Sigmoid colon (tissue), 7 donors: ENCODE data around the gene C1orf105. TPM values are rescaled to one million over a fixed set of nuclear protein-coding genes. Genes with fewer than 3 reads are reported as not detected.
"Not testable (repeated sequence)": the region's sequence is repeated elsewhere in the genome, so short reads cannot be mapped to it uniquely, and the experiment has no call there.

Experiments
- DNase-seq: peaks from one replicate; pipeline ENCODE4 v3.0.0-alpha.2; 2019
- H3K27ac ChIP-seq, 4 donors: fragments of 200-600 bp; sonication (generic); one replicate each; pipeline ENCODE4 v1.5.1; 2016 to 2019; ENCODE audit warnings: mild to moderate bottlenecking in 1 of 4
- H3K27me3 ChIP-seq, 3 donors: fragments of 200-600 bp; sonication (generic); one replicate each; pipeline ENCODE4 v1.5.1; 2019; ENCODE audit warnings: mild to moderate bottlenecking in 1 of 3
- H3K36me3 ChIP-seq, 4 donors: fragments of 200-600 bp; sonication (generic); one replicate each; pipeline ENCODE4 v1.5.1; 2016 to 2019
- H3K4me1 ChIP-seq, 4 donors: fragments of 200-600 bp; sonication (generic); one replicate each; pipeline ENCODE4 v1.5.1; 2017 to 2019
- H3K4me3 ChIP-seq, 4 donors: fragments of 200-600 bp; sonication (generic); one replicate each; pipeline ENCODE4 v1.5.1; 2017 to 2019; ENCODE audit warnings: mild to moderate bottlenecking in 2 of 4, moderate library complexity in 1 of 4
- H3K9me3 ChIP-seq, 4 donors: fragments of 200-600 bp in 3 of 4; sonication (generic) in 3 of 4; one replicate each; pipeline versions ENCODE4 v1.5.1 to v1.6.1; 2013 to 2019
- CTCF ChIP-seq, 4 experiments: fragments of 450-650 bp in 3 of 4; fragments of 200-600 bp in 1 of 4; IDR thresholded peaks; one replicate each; pipeline ENCODE4 v1.5.1; 2016 to 2019; ENCODE audit warnings: antibody characterized with exemption in 4 of 4, mild to moderate bottlenecking in 3 of 4, moderate library complexity in 2 of 4
- EP300 ChIP-seq, 4 donors: sonication (generic); formaldehyde crosslinking; IDR thresholded peaks; one replicate each; pipeline ENCODE4 v1.6.1; 2017; ENCODE audit warnings: antibody characterized with exemption in 4 of 4
- POLR2A ChIP-seq, 2 donors: fragments of 450-650 bp; IDR thresholded peaks; one replicate each; pipeline ENCODE4 v1.6.1; 2016; ENCODE audit warnings: antibody characterized with exemption in 2 of 2, mild to moderate bottlenecking in 2 of 2, moderate library complexity in 2 of 2
- POLR2AphosphoS5 ChIP-seq, 4 donors: sonication (generic); formaldehyde crosslinking; IDR thresholded peaks; one replicate each; pipeline ENCODE4 v1.6.1; 2017; ENCODE audit warnings: antibody characterized with exemption in 4 of 4
- WGBS, 2 donors: extraction: QIAGEN DNeasy Blood & Tissue Kit; methylation state at CpG; one replicate each; pipeline ENCODE4 v1.1.7; 2013; 5-methylcytosine and 5-hydroxymethylcytosine counted together
- intact Hi-C: fragments of 100-400 bp; cut with DNase I; formaldehyde crosslinking; loops from one replicate; pipeline ENCODE4 v1.15.1; 2023
- polyA plus RNA-seq, 3 donors: library from polyadenylated mRNA; stranded (reverse); fragments of 200-250 nt; gene quantifications; one replicate each; pipeline ENCODE4 v1.2.3, GENCODE V29; 2013
- total RNA-seq, 4 donors: library from RNA; depleted of rRNA; stranded (reverse); fragments of >200 nt; gene quantifications; one replicate each; pipeline ENCODE4 v1.1.0, GENCODE V29; 2016
- donor health status: healthy with polysubstance abuse.
- donor health status: Bipolar disorder and iron deficiency.
- donor health status: healthy.

C1orf105 gene
- total and polyA plus RNA-seq, 7 donors = not detected

- Histone ChIP-seq H3K9me3 (no peaks in the 10 kb centered on the region), H3K27me3 (no peaks in the 10 kb centered on the region), H3K4me1 (no peaks in the 10 kb centered on the region), H3K27ac (no peak overlapping the region), H3K4me3 (no peak overlapping the region), H3K36me3 (no peaks in the 10 kb centered on the region)
- DNase-seq = no peak
- TF ChIP-seq POLR2A (IDR thresholded peaks at IDR 0.05) (no peak), EP300 (IDR thresholded peaks at IDR 0.05) (no peak), POLR2AphosphoS5 (IDR thresholded peaks at IDR 0.05) (no peak), CTCF (IDR thresholded peaks at IDR 0.05) (no peak)
- WGBS, 2 donors = 91 to 97% methylated on average over 1 of the region's 1 CpG
- intact Hi-C loops = no loop called here
Measured at GRCh38 chr1:172430128-172430454, 9.6 kb downstream of the C1orf105 start.

- TF ChIP-seq CTCF (IDR thresholded peaks at IDR 0.05) = no peak
- no peak for TF ChIP-seq EP300 (IDR thresholded peaks at IDR 0.05)
- no peak for TF ChIP-seq POLR2A (IDR thresholded peaks at IDR 0.05)
- no peak for TF ChIP-seq POLR2AphosphoS5 (IDR thresholded peaks at IDR 0.05)
- intact Hi-C loops = no loop called here
- no peaks in the 10 kb centered on the region for H3K36me3 ChIP-seq
- H3K27ac ChIP-seq = no peak overlapping the region
- no peaks in the 10 kb centered on the region for H3K9me3 ChIP-seq
- whole genome bisulfite sequencing, 2 donors = 71 to 73% methylated on average over 2 of the region's 2 CpGs
- no peaks in the 10 kb centered on the region for H3K4me1 ChIP-seq
- H3K27me3 ChIP-seq = no peaks in the 10 kb centered on the region
- no peak overlapping the region for H3K4me3 ChIP-seq
- no peak for DNase-seq
Measured at GRCh38 chr1:172431204-172431603, 10.7 kb downstream of the C1orf105 start.

GRCh38 chr1:172431721-172432192 lies 11.3 kb downstream of the C1orf105 start:
- Histone ChIP-seq H3K9me3 (no peaks in the 10 kb centered on the region), H3K36me3 (no peaks in the 10 kb centered on the region), H3K27ac (no peak overlapping the region), H3K27me3 (no peaks in the 10 kb centered on the region), H3K4me3 (no peak overlapping the region), H3K4me1 (no peaks in the 10 kb centered on the region)
- DNase-seq = no peak
- WGBS, 2 donors = 16 to 57% methylated on average over 9 of the region's 9 CpGs
- TF ChIP-seq POLR2AphosphoS5 (IDR thresholded peaks at IDR 0.05) (no peak), POLR2A (IDR thresholded peaks at IDR 0.05) (no peak), EP300 (IDR thresholded peaks at IDR 0.05) (no peak), CTCF (IDR thresholded peaks at IDR 0.05) (no peak)
- intact Hi-C loops = no loop called here

- not testable (repeated sequence) for H3K36me3 ChIP-seq, DNase-seq
- WGBS, 2 donors = 78 to 93% methylated on average over 3 of the region's 3 CpGs
Measured at GRCh38 chr1:172437183-172437582, 16.7 kb downstream of the C1orf105 start.

GRCh38 chr1:172442404-172442803 lies 21.9 kb downstream of the C1orf105 start:
- H3K4me3 ChIP-seq = no peak overlapping the region
- no peak overlapping the region for H3K27ac ChIP-seq
- intact Hi-C loops = loop anchor here (5.0 kb wide), 2 partner anchors 400 to 660 kb away; partner anchors contain the start of gene METTL13
- no peak for TF ChIP-seq CTCF (IDR thresholded peaks at IDR 0.05)
- no peak for TF ChIP-seq EP300 (IDR thresholded peaks at IDR 0.05)
- TF ChIP-seq POLR2A (IDR thresholded peaks at IDR 0.05) = no peak
- TF ChIP-seq POLR2AphosphoS5 (IDR thresholded peaks at IDR 0.05) = no peak
- no peak for DNase-seq
- H3K9me3 ChIP-seq = no peaks in the 10 kb centered on the region
- peaks cover 0 to 26% (median 17%) of the 10 kb centered on the region in 4 donors for H3K4me1 ChIP-seq
- H3K36me3 ChIP-seq = peaks cover 0 to 7% (median 0%) of the 10 kb centered on the region in 4 donors
- WGBS, 2 donors = 97 to 98% methylated on average over 6 of the region's 6 CpGs
- no peaks in the 10 kb centered on the region for H3K27me3 ChIP-seq

More at GRCh38 chr1:172437183-172437582, 16.7 kb downstream of the C1orf105 start:
- H3K27ac ChIP-seq, H3K4me1 ChIP-seq, H3K9me3 ChIP-seq, intact Hi-C loops, H3K27me3 ChIP-seq, H3K4me3 ChIP-seq: not testable (repeated sequence)
